Measurements from ENCODE around the gene CCR9. TPM values are rescaled to one million over a fixed set of nuclear protein-coding genes. Genes with fewer than 3 reads are reported as not detected.

CCR9 gene
- total RNA-seq, 1 donor from 2014 or later = not detected

DNA sequence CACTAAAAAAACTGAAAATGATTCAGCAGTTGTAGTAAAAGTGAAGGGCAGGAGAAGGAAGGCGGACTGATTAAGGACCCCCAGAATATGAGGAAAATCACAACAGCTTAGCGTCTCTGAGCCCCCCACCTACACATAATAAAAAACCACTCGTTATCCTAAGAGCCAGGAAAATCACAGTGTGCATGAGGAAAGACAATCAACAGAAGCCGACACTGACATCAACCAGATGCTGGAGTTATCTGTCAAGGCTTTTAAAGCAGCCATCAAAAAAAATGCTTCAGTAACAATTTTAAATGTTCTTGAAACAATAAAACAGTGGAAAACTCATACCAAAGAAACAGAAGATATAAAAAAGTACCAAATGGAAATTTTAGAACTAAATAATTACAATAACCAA lies 47.2 kb downstream of the CCR9 start:
- H3K4me1 Mint-ChIP-seq (ENCODE audit: low read depth, unreplicated experiment) = peaks cover 2% of the 10 kb centered on the region
- Histone ChIP-seq H3K27ac (ENCODE audit: low read depth, low read length) (no peak overlapping the region), H3K4me3 (ENCODE audit: insufficient read depth, low read depth, low read length) (no peak overlapping the region), H3K27me3 (ENCODE audit: insufficient read depth, low read length) (no peaks in the 10 kb centered on the region), H3K4me2 (ENCODE audit: low read length) (no peak overlapping the region), H3K9me3 (ENCODE audit: insufficient read depth, low read depth, low read length) (no peaks in the 10 kb centered on the region), H2AFZ (ENCODE audit: low read depth, low read length) (no peak overlapping the region), H3K4me1 (ENCODE audit: insufficient read depth, low read length) (no peaks in the 10 kb centered on the region), H3K79me2 (ENCODE audit: insufficient read depth, low read length) (no peaks in the 10 kb centered on the region), H3K36me3 (ENCODE audit: insufficient read depth, low read length) (peaks cover 9% of the 10 kb centered on the region), H3K9ac (ENCODE audit: low read length) (no peak overlapping the region), H4K20me1 (ENCODE audit: insufficient read depth, low read length) (no peaks in the 10 kb centered on the region)
- H3K9me3 Mint-ChIP-seq (ENCODE audit: unreplicated experiment) = no peaks in the 10 kb centered on the region
- H3K27me3 Mint-ChIP-seq (ENCODE audit: low read depth, unreplicated experiment) = no peaks in the 10 kb centered on the region
- DNase-seq (ENCODE audit: low read depth) (no peak), FAIRE-seq (no peak)
- TF ChIP-seq EZH2 (IDR thresholded peaks at IDR 0.05; ENCODE audit: insufficient read depth, low read length) = no peak
- TF ChIP-seq, protein P1, sequence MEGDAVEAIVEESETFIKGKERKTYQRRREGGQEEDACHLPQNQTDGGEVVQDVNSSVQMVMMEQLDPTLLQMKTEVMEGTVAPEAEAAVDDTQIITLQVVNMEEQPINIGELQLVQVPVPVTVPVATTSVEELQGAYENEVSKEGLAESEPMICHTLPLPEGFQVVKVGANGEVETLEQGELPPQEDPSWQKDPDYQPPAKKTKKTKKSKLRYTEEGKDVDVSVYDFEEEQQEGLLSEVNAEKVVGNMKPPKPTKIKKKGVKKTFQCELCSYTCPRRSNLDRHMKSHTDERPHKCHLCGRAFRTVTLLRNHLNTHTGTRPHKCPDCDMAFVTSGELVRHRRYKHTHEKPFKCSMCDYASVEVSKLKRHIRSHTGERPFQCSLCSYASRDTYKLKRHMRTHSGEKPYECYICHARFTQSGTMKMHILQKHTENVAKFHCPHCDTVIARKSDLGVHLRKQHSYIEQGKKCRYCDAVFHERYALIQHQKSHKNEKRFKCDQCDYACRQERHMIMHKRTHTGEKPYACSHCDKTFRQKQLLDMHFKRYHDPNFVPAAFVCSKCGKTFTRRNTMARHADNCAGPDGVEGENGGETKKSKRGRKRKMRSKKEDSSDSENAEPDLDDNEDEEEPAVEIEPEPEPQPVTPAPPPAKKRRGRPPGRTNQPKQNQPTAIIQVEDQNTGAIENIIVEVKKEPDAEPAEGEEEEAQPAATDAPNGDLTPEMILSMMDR (IDR thresholded peaks at IDR 0.05; ENCODE audit: insufficient read depth, low read depth, low read length) = no peak
- H3K4me3 Mint-ChIP-seq (ENCODE audit: unreplicated experiment) = no peak overlapping the region
- peaks cover 26% of the 10 kb centered on the region for H3K36me3 Mint-ChIP-seq (ENCODE audit: low read depth, unreplicated experiment)
- H3K27ac Mint-ChIP-seq (ENCODE audit: unreplicated experiment) = no peak overlapping the region

GRCh38 chr3:45936261-45936660 lies 49.9 kb downstream of the CCR9 start:
- Mint-ChIP-seq H3K4me1 (ENCODE audit: low read depth, unreplicated experiment) (peaks cover 8% of the 10 kb centered on the region), H3K27ac (ENCODE audit: unreplicated experiment) (no peak overlapping the region), H3K27me3 (ENCODE audit: low read depth, unreplicated experiment) (no peaks in the 10 kb centered on the region), H3K36me3 (ENCODE audit: low read depth, unreplicated experiment) (peaks cover 17% of the 10 kb centered on the region), H3K4me3 (ENCODE audit: unreplicated experiment) (no peak overlapping the region), H3K9me3 (ENCODE audit: unreplicated experiment) (no peaks in the 10 kb centered on the region)
- Histone ChIP-seq H3K27ac (ENCODE audit: low read depth, low read length) (no peak overlapping the region), H3K79me2 (ENCODE audit: insufficient read depth, low read length) (no peaks in the 10 kb centered on the region), H3K4me3 (ENCODE audit: insufficient read depth, low read depth, low read length) (no peak overlapping the region), H2AFZ (ENCODE audit: low read depth, low read length) (no peak overlapping the region), H3K36me3 (ENCODE audit: insufficient read depth, low read length) (peaks cover 9% of the 10 kb centered on the region), H3K9ac (ENCODE audit: low read length) (no peak overlapping the region), H3K27me3 (ENCODE audit: insufficient read depth, low read length) (no peaks in the 10 kb centered on the region), H3K9me3 (ENCODE audit: insufficient read depth, low read depth, low read length) (no peaks in the 10 kb centered on the region), H4K20me1 (ENCODE audit: insufficient read depth, low read length) (no peaks in the 10 kb centered on the region), H3K4me1 (ENCODE audit: insufficient read depth, low read length) (peaks cover 4% of the 10 kb centered on the region), H3K4me2 (ENCODE audit: low read length) (no peak overlapping the region)
- no peak for FAIRE-seq
- TF ChIP-seq, protein P1 (IDR thresholded peaks at IDR 0.05; ENCODE audit: insufficient read depth, low read depth, low read length) = no peak
- no peak for TF ChIP-seq EZH2 (IDR thresholded peaks at IDR 0.05; ENCODE audit: insufficient read depth, low read length)
- no peak for DNase-seq (ENCODE audit: low read depth)

DNA sequence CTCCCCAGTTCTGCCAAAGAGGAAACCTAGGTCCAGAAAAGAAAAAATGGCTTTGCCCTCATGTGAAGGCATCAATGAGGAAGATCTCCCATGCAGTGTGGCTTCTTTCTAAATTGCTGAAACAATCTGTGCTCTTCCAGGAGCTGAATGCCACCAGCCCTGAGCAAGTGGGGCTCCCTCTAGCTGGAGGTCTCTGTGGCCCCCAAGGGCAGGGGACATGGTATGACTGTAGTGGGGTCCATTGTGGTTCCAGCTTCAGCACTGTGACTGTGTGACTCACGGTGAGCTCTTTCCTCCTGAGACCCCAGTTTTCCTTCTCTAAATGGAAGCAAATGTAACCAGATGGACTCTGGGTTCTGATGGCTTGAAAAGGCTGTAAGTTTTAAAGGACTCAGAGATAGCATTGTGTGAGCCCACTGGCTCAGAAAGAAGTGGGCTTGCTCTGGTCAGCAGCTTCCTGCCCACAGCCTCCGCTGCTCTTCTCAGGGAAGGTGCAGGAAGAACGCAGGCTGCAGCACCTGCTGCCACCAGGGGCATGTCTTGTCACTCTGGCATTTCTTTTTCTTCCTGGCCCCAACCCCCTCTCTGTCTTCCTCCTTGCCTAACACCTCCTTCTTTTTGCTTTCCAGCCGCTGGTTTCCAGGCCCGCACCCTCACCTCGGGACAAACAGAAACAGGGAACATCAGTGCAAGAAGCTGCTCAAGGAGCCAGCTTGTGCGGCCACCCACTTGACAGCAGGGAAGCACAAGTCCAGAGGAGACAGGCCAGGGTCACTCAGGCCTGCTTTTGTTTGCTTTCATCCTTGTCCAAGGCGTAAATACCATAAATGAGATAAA lies 51.1 kb downstream of the CCR9 start:
- H3K9me3 ChIP-seq (ENCODE audit: insufficient read depth, low read depth, low read length) = no peaks in the 10 kb centered on the region
- no peak overlapping the region for H3K27ac ChIP-seq (ENCODE audit: low read depth, low read length)
- H3K79me2 ChIP-seq (ENCODE audit: insufficient read depth, low read length) = no peaks in the 10 kb centered on the region
- no peak overlapping the region for H3K4me2 ChIP-seq (ENCODE audit: low read length)
- no peaks in the 10 kb centered on the region for H3K27me3 Mint-ChIP-seq (ENCODE audit: low read depth, unreplicated experiment)
- H3K27ac Mint-ChIP-seq (ENCODE audit: unreplicated experiment) = no peak overlapping the region
- H3K36me3 ChIP-seq (ENCODE audit: insufficient read depth, low read length) = peaks cover 9% of the 10 kb centered on the region
- peaks cover 4% of the 10 kb centered on the region for H3K4me1 ChIP-seq (ENCODE audit: insufficient read depth, low read length)
- H4K20me1 ChIP-seq (ENCODE audit: insufficient read depth, low read length) = no peaks in the 10 kb centered on the region
- TF ChIP-seq EZH2 (IDR thresholded peaks at IDR 0.05; ENCODE audit: insufficient read depth, low read length) = no peak
- TF ChIP-seq, protein P1 (IDR thresholded peaks at IDR 0.05; ENCODE audit: insufficient read depth, low read depth, low read length) = no peak
- no peak overlapping the region for H2AFZ ChIP-seq (ENCODE audit: low read depth, low read length)
- no peak overlapping the region for H3K9ac ChIP-seq (ENCODE audit: low read length)
- H3K4me3 Mint-ChIP-seq (ENCODE audit: unreplicated experiment) = no peak overlapping the region
- no peak for FAIRE-seq
- H3K27me3 ChIP-seq (ENCODE audit: insufficient read depth, low read length) = no peaks in the 10 kb centered on the region
- no peaks in the 10 kb centered on the region for H3K9me3 Mint-ChIP-seq (ENCODE audit: unreplicated experiment)
- no peak overlapping the region for H3K4me3 ChIP-seq (ENCODE audit: insufficient read depth, low read depth, low read length)
- H3K36me3 Mint-ChIP-seq (ENCODE audit: low read depth, unreplicated experiment) = peaks cover 17% of the 10 kb centered on the region
- peaks cover 11% of the 10 kb centered on the region for H3K4me1 Mint-ChIP-seq (ENCODE audit: low read depth, unreplicated experiment)
- DNase-seq (ENCODE audit: low read depth) = no peak

All from astrocyte (in vitro differentiated cells and primary cell).